Endothelial cell (in vitro differentiated cells): ENCODE results near the gene SULT1C4. TPM values are rescaled to one million over a fixed set of nuclear protein-coding genes. Genes with fewer than 3 reads are reported as not detected.

ENCODE experiments used
- DNase-seq: peaks from one replicate; pipeline ENCODE4 v3.0.0; 2021; ENCODE audit warnings: low spot score
- H3K27ac Mint-ChIP-seq: one replicate; pipeline ENCODE4 v1.8.0; 2021; ENCODE audit warnings: mixed read lengths, inconsistent platforms; ENCODE audit not compliant: unreplicated experiment
- H3K27me3 Mint-ChIP-seq: one replicate; pipeline ENCODE4 v1.8.0; 2021; ENCODE audit warnings: mild to moderate bottlenecking, moderate library complexity, mixed read lengths, inconsistent platforms; ENCODE audit not compliant: unreplicated experiment
- H3K36me3 Mint-ChIP-seq: one replicate; pipeline ENCODE4 v1.8.0; 2021; ENCODE audit warnings: mild to moderate bottlenecking, low read depth, mixed read lengths, inconsistent platforms; ENCODE audit not compliant: unreplicated experiment
- H3K4me1 Mint-ChIP-seq: one replicate; pipeline ENCODE4 v1.8.0; 2021; ENCODE audit warnings: mild to moderate bottlenecking, mixed read lengths, inconsistent platforms; ENCODE audit not compliant: unreplicated experiment
- H3K4me3 Mint-ChIP-seq: one replicate; pipeline ENCODE4 v1.8.0; 2021; ENCODE audit warnings: mild to moderate bottlenecking, mixed read lengths, inconsistent platforms; ENCODE audit not compliant: unreplicated experiment
- H3K9me3 Mint-ChIP-seq: one replicate; pipeline ENCODE4 v1.8.0; 2021; ENCODE audit warnings: mixed read lengths, inconsistent platforms; ENCODE audit not compliant: unreplicated experiment
- total RNA-seq: library from RNA; stranded (reverse); fragmentation: NEBNext Ultra II Directional; extraction: Animal tissue kit (Norgen Biotek cat#: 25700); gene quantifications from one replicate; pipeline ENCODE4 v1.2.1, GENCODE V29; 2021; ENCODE audit not compliant: unreplicated experiment
- TF ChIP-seq, protein P1 (sequence below): fragments of 200-600 bp; sonication (generic); IDR thresholded peaks from one replicate; pipeline ENCODE4 v1.5.0; 2021; ENCODE audit warnings: antibody characterized with exemption; ENCODE audit not compliant: unreplicated experiment

Gene SULT1C4
- total RNA-seq, 1 donor from 2014 or later, result 22.6 TPM

DNA sequence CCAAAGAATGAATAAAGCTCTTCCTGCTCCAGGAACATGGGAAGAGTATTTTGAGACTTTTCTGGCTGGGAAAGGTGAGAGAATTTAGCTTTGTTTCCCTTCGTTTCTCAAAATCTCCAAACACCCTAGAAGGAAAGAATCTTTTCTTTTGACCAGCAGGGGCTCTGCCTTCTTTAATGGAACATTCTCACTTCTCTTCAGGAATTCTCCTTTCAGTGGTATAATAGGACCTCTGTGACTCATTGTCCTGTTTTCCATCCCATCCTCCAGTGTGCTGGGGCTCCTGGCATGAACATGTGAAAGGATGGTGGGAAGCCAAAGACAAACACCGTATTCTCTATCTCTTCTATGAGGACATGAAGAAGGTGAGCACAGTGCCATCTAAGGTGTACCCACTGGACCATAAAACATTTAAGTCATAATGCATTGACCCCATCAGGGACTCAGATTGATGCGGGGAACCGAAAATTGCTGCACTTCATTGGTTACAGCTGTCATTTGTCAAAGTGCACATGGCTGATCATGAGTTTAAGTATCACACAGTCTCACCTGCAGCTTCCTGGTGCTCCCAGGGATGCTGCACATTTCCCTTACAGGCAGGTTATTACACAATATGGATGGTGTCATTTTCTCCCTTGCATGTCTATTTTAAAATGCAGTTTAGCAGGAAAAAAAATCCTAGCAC, 5.5 kb downstream of the SULT1C4 start:
- peaks cover 40% of the 10 kb centered on the region for H3K4me1 Mint-ChIP-seq
- no peak for DNase-seq
- peak overlapping the region; percentile 62 for H3K4me3 Mint-ChIP-seq
- H3K9me3 Mint-ChIP-seq, result no peaks in the 10 kb centered on the region
- no peak overlapping the region for H3K27ac Mint-ChIP-seq
- peaks cover 37% of the 10 kb centered on the region for H3K36me3 Mint-ChIP-seq
- no peaks in the 10 kb centered on the region for H3K27me3 Mint-ChIP-seq
- TF ChIP-seq, protein P1, sequence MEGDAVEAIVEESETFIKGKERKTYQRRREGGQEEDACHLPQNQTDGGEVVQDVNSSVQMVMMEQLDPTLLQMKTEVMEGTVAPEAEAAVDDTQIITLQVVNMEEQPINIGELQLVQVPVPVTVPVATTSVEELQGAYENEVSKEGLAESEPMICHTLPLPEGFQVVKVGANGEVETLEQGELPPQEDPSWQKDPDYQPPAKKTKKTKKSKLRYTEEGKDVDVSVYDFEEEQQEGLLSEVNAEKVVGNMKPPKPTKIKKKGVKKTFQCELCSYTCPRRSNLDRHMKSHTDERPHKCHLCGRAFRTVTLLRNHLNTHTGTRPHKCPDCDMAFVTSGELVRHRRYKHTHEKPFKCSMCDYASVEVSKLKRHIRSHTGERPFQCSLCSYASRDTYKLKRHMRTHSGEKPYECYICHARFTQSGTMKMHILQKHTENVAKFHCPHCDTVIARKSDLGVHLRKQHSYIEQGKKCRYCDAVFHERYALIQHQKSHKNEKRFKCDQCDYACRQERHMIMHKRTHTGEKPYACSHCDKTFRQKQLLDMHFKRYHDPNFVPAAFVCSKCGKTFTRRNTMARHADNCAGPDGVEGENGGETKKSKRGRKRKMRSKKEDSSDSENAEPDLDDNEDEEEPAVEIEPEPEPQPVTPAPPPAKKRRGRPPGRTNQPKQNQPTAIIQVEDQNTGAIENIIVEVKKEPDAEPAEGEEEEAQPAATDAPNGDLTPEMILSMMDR, result no peak

- Mint-ChIP-seq H3K36me3 (peaks cover 46% of the 10 kb centered on the region), H3K27ac (no peak overlapping the region), H3K4me3 (no peak overlapping the region), H3K4me1 (peaks cover 27% of the 10 kb centered on the region), H3K27me3 (peaks cover 1% of the 10 kb centered on the region), H3K9me3 (no peaks in the 10 kb centered on the region)
- no peak for DNase-seq
- TF ChIP-seq, protein P1, result no peak
Measured at GRCh38 chr2:108384662-108385393, 7.1 kb downstream of the SULT1C4 start.

DNA sequence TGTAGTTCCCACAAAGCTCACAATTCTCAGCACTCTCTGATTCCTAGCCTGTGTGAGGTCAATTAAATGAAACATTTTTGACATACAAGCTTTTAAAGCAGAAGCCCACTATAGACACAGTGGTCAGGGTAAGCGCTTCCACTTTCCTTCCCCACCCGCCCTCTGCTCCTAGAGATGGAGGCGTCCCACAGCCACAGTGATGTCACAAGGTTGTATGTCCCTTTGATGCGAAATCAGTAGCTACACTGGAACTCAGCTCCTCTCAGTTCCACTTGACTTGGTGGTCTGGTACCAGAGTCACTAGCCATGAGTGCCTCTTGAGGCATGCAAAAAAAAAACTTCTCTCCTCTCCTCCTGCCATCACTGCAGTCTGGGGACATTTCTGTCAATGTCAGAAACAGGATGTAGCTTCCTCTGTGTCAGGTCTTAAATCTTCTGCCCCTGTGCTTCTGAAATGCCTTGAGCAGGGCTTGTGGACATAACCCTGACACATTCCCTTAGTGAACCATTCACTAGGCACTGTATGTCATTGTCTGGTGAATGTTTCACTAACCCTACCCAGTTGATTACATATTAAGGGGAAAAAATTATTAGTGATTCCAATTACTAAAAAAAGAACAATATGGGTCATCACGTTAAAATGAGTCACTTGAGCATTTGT, 7.8 kb downstream of the SULT1C4 start:
- Mint-ChIP-seq H3K4me3 (peak overlapping the region; percentile 52), H3K36me3 (peaks cover 52% of the 10 kb centered on the region), H3K4me1 (peaks cover 28% of the 10 kb centered on the region), H3K27me3 (peaks cover 1% of the 10 kb centered on the region), H3K27ac (peak overlapping the region; percentile 32), H3K9me3 (no peaks in the 10 kb centered on the region)
- no peak for DNase-seq
- TF ChIP-seq, protein P1, result no peak

GRCh38 chr2:108388045-108388444, 10.3 kb downstream of the SULT1C4 start:
- TF ChIP-seq, protein P1, result no peak
- H3K4me1 Mint-ChIP-seq, result peaks cover 27% of the 10 kb centered on the region
- DNase-seq, result no peak
- peaks cover 48% of the 10 kb centered on the region for H3K36me3 Mint-ChIP-seq
- H3K27ac Mint-ChIP-seq, result peak overlapping the region; percentile 13
- no peaks in the 10 kb centered on the region for H3K9me3 Mint-ChIP-seq
- peak overlapping the region; percentile 21 for H3K4me3 Mint-ChIP-seq
- H3K27me3 Mint-ChIP-seq, result peaks cover 1% of the 10 kb centered on the region
